HEK293T (cell line): ENCODE data around the gene IPO5.

Experiments used
- CTBP1 ChIP-seq: fragments of 450-650 bp; IDR thresholded peaks from 2 replicates; pipeline ENCODE4 v1.6.1; 2016; ENCODE audit warnings: borderline replicate concordance
- ELF4 ChIP-seq: fragments of 450-650 bp; IDR thresholded peaks from 2 replicates; pipeline ENCODE4 v1.6.1; 2017; ENCODE audit warnings: antibody characterized with exemption
- FOXA1 ChIP-seq: fragments of 450-650 bp; IDR thresholded peaks from 2 replicates; pipeline ENCODE4 v1.6.1; 2016; ENCODE audit warnings: mild to moderate bottlenecking
- FOXK2 ChIP-seq: fragments of 450-650 bp; IDR thresholded peaks from 2 replicates; pipeline ENCODE4 v1.6.1; 2016; ENCODE audit warnings: mild to moderate bottlenecking
- FOXM1 ChIP-seq: fragments of 450-650 bp; IDR thresholded peaks from 2 replicates; pipeline ENCODE4 v1.6.1; 2017; ENCODE audit warnings: mild to moderate bottlenecking, borderline replicate concordance
- HDGF ChIP-seq: fragments of 450-650 bp; IDR thresholded peaks from 2 replicates; pipeline ENCODE4 v1.6.1; 2017; ENCODE audit warnings: antibody characterized with exemption, borderline replicate concordance
- NFRKB ChIP-seq: fragments of 450-650 bp; IDR thresholded peaks from 2 replicates; pipeline ENCODE4 v1.6.1; 2016; ENCODE audit warnings: mild to moderate bottlenecking, moderate library complexity
- SP1 ChIP-seq: fragments of 450-650 bp; IDR thresholded peaks from 2 replicates; pipeline ENCODE4 v1.6.1; 2017
- TF ChIP-seq, protein P1 (sequence below): fragments of 450-650 bp; IDR thresholded peaks from 2 replicates; pipeline ENCODE4 v1.6.1; 2016

- TF ChIP-seq SP1 (no peak), ELF4 (no peak), NFRKB (no peak), HDGF (no peak), CTBP1 (no peak), FOXA1 (no peak), FOXM1 (no peak), FOXK2 (no peak)
- TF ChIP-seq, protein P1, sequence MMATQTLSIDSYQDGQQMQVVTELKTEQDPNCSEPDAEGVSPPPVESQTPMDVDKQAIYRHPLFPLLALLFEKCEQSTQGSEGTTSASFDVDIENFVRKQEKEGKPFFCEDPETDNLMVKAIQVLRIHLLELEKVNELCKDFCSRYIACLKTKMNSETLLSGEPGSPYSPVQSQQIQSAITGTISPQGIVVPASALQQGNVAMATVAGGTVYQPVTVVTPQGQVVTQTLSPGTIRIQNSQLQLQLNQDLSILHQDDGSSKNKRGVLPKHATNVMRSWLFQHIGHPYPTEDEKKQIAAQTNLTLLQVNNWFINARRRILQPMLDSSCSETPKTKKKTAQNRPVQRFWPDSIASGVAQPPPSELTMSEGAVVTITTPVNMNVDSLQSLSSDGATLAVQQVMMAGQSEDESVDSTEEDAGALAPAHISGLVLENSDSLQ = no peak
Observed at GRCh38 chr13:98052412-98052811, 98.9 kb downstream of the IPO5 start.
